GM19238 (cell line): ENCODE data around the gene ECEL1.
"Not testable (repeated sequence)": the region's sequence is repeated elsewhere in the genome, so short reads cannot be mapped to it uniquely, and the experiment has no call there.

Source experiments
- DNase-seq: peaks from one replicate; pipeline ENCODE4 v3.0.0; 2011; ENCODE audit warnings: low spot score; ENCODE audit not compliant: insufficient read length

ECEL1 gene

GRCh38 chr2:232460171-232460570, 27.5 kb downstream of the ECEL1 start:
- no peak for DNase-seq

- no peak for DNase-seq
Observed at GRCh38 chr2:232459419-232460035, 28.1 kb downstream of the ECEL1 start.

GRCh38 chr2:232458661-232459418, 28.8 kb downstream of the ECEL1 start:
- no peak for DNase-seq

- DNase-seq: no peak
Observed at GRCh38 chr2:232458051-232458660, 29.5 kb downstream of the ECEL1 start.

GRCh38 chr2:232457121-232458011, 30.3 kb downstream of the ECEL1 start:
- DNase-seq: no peak

- DNase-seq: no peak
Observed at GRCh38 chr2:232456296-232457120, 31.1 kb downstream of the ECEL1 start.

- no peak for DNase-seq
Observed at GRCh38 chr2:232455426-232456255, 32.0 kb downstream of the ECEL1 start, which contains the start of gene ALPI. Gene ALPI, plus strand, starts transcription at chr2:232456153. Its CDS starts 47 bp downstream, at chr2:232456200.

GRCh38 chr2:232454630-232455029, 33.0 kb downstream of the ECEL1 start:
- no peak for DNase-seq

GRCh38 chr2:232451645-232452044, 36.0 kb downstream of the ECEL1 start:
- not testable (repeated sequence) for DNase-seq

GRCh38 chr2:232449964-232450363, 37.7 kb downstream of the ECEL1 start:
- no peak for DNase-seq

- DNase-seq: no peak
Observed at GRCh38 chr2:232448304-232448690, 39.3 kb downstream of the ECEL1 start.

- DNase-seq: no peak
Observed at GRCh38 chr2:232447638-232448303, 39.9 kb downstream of the ECEL1 start.

GRCh38 chr2:232447091-232447620, 40.5 kb downstream of the ECEL1 start:
- DNase-seq: no peak

GRCh38 chr2:232446266-232446777, 41.3 kb downstream of the ECEL1 start:
- DNase-seq: not testable (repeated sequence)

- DNase-seq: not testable (repeated sequence)
Observed at GRCh38 chr2:232445149-232445885, 42.3 kb downstream of the ECEL1 start.

GRCh38 chr2:232444409-232445148, 43.1 kb downstream of the ECEL1 start:
- peak; percentile 59 for DNase-seq
